NB4 (cell line): Measurements from ENCODE around the gene POU4F2.

ENCODE experiments used
- MYC ChIP-seq: IDR thresholded peaks from 2 replicates; pipeline ENCODE4 v1.6.1; 2011; ENCODE audit warnings: low read depth, low read length
- POLR2A ChIP-seq: IDR thresholded peaks from 2 replicates; pipeline ENCODE4 v1.6.1; 2011; ENCODE audit warnings: mild to moderate bottlenecking; ENCODE audit not compliant: insufficient read length; ENCODE audit errors: extremely low read depth

GRCh38 chr4:146592019-146592418, 46.7 kb upstream of the POU4F2 start:
- TF ChIP-seq MYC, result no peak
- no peak for TF ChIP-seq POLR2A
